HG03571 (cell line): ENCODE measurements around the gene FARS2.

Experiments
- ATAC-seq: cut with Tn5 transposase; IDR thresholded peaks from one replicate; pipeline ENCODE4 v1.9.1; 2021; ENCODE audit not compliant: unreplicated experiment

The FARS2 gene

DNA sequence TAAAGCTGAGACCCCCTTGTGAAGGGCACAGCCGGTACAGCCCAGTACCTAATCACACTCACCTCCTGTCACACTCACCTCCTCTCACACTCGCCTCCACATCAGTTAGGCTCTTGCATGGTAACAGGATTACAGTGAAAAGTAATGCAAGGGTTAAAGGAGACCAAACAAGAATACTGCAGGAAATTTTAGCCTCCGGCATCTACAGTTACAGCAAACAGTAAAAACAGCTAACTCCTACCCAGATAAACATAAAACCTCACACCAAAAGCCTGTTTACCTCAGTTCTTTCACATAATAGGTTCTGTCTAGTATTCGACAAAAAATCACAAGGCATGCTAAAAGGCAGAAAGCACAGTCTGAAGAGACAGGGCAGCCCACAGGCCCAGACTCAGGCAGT lies 55.6 kb downstream of the FARS2 start:
- ATAC-seq, result no peak

GRCh38 chr6:5318617-5319272 lies 57.4 kb downstream of the FARS2 start:
- no peak for ATAC-seq

GRCh38 chr6:5323979-5324378 lies 62.7 kb downstream of the FARS2 start:
- ATAC-seq, result no peak

DNA sequence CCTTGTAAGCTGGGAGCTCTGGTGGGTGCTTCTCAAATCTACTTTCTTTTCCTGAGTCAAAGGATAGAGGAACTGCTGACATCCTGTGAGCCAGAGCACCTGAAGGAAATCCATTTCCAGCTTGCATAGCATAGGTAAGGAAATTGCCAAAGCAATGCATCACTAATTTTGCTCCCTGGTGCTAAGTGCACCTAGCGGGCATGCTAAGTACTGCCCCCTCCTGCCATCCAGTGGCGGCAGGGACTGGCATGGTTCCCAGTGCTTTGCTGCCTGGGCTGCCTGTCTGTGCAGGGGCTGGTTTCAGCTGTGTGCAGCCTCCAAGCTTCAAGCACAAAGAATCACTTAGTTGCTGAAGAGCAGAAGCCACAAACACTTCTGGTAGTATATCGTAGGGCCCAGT lies 63.9 kb downstream of the FARS2 start:
- no peak for ATAC-seq

DNA sequence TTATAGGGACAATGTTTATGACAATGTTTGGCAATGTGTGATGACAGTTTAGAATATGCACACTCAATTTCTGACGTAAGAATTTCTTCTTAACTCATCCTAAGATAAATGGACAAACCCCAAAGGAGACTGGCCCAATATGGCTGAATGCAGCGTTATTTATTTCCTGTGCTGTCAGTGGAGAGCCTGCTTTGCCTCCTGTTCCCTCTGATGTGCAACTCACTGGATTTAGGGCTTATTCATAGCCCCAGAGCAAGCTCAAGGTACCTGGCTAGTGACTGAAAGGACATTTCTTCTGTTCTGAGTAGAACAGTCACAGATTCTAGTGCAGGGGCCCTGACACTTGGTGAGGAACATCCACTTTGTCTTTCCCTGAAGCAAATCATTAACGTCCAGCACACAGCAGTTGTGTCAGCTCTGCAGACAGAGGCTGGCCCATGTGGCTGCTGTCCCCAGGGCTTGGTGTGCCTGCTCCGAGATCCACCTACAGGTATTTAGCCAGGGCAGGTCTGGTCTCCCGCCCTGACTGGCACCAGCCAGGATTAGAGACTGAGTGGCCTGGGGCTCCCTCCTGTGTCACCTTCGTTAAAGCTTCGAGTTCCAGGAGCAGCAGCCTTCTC lies 64.8 kb downstream of the FARS2 start:
- ATAC-seq, result no peak

DNA sequence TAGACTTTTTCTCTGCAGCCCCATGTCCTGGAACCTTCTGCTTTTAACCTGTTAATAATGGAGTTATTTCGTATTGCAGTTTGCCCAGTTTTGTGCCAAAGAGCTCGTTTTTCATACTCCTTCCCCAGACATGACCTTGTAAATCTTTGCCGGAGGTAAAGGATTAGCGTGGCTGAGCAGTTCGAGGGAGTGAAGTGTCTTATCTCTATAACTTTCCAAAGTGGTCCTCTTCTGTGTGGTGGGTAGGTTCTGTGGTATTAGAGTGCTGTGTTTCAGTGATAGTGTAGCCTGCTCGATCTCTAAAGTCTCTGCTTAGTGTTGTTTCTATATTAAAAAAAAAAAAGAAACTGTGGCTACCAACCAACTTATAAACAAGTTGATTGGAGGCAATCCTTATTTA lies 67.5 kb downstream of the FARS2 start:
- no peak for ATAC-seq

GRCh38 chr6:5331845-5332442 lies 70.6 kb downstream of the FARS2 start:
- ATAC-seq, result no peak

- no peak for ATAC-seq
These were observed 72.3 kb downstream of the FARS2 start for GRCh38 chr6:5333658-5334057.

- ATAC-seq, result no peak
These were observed 73.0 kb downstream of the FARS2 start for GRCh38 chr6:5334341-5334740.

DNA sequence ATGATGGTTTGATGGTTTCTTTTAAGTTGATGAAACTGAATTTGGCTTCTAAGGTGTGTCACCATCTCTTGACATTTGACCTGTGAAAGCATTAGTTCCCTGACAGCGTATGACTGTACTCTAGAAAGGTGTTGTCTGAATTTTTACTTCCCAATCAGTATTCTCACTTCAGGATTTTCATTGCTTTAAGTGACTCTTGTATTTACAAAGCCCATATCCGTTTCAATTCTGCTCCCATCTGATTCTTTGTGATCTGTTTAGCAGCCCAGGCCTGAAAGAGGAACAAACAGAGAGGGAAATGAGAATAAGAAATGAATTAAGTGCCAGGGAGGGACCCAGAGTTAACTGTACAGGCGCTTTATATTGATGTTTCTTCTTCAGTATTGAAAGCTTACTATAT lies 73.7 kb downstream of the FARS2 start:
- peak; percentile 47 for ATAC-seq

- no peak for ATAC-seq
These were observed 76.3 kb downstream of the FARS2 start for GRCh38 chr6:5337573-5337972.

- ATAC-seq, result no peak
These were observed 77.1 kb downstream of the FARS2 start for GRCh38 chr6:5338177-5338960.

DNA sequence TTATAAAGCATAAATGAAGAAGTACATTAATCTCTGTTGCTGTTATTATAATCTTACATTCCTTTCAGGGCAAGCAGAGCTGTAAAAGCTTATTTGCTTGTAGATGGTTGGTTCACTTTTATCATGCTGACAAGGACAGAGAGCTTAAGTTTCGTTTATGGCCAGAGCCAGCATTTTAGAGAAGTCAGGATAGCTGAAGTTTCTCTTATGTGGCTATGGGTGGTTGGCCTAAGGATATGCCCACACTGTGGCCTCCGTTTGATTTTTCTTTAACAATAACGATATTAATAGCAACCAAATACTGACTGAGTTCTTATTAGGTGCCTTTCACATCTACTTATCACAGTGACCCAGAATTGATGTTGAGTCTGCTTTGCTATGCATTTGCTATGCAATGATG lies 78.5 kb downstream of the FARS2 start:
- no peak for ATAC-seq

DNA sequence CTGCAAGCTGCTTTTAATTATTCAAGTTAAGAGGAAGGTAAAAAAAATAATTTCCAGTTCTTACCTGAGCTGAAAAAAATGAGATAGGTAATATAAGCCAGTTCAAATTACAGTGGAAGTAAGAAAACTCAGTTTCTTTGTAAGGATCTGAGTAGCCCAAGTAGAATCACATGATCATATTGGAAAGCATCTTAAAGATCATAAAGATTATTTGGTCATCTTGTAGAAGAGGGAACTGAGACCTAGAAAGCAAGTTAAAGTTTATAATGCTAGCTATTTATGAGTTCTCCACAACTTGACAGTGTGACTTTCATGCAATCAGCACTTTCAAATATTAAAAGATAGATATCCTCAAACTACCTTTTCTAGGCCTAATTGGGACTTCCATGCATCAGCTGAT lies 80.5 kb downstream of the FARS2 start:
- ATAC-seq, result no peak

DNA sequence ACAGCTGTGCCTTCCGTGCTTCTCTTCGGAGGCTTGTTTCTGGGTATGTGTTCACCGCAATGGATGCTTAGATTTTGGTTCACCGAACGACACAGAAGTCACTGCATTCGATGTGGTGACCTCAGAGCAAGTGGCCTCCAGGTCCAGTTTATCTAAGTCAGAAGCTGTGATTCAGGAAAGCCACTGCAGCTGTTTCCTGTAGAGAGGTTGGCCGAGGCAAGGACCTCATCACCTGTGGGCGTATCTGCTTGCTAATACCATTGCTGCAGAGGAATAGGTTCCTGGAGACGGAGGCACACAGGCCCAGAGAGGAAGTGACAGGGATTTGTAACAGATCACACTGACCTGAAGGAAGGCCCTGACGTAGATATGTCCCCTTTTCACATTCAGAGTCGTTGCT lies 82.7 kb downstream of the FARS2 start:
- ATAC-seq, result no peak

DNA sequence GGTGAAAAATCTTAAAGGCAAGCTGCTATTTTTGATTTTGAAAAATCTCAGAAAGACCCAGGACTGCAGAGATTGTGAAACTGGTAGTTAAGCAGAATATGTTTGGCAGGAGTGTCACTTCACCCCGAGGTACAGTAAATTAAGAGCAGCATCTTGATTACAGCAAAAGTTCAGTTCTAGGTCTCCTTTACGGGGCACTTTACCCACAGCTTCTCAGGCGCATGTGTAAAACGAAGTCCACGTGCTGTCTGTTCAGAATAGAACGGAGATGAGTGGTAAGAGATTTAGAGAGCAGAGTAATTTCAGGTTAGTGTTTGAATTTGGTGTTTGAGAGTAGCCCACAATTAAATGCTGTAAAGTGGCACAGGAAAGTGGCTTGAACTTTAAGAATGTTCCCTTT lies 84.0 kb downstream of the FARS2 start:
- ATAC-seq, result no peak

- ATAC-seq, result no peak
These were observed 90.4 kb downstream of the FARS2 start for GRCh38 chr6:5351552-5352210.

DNA sequence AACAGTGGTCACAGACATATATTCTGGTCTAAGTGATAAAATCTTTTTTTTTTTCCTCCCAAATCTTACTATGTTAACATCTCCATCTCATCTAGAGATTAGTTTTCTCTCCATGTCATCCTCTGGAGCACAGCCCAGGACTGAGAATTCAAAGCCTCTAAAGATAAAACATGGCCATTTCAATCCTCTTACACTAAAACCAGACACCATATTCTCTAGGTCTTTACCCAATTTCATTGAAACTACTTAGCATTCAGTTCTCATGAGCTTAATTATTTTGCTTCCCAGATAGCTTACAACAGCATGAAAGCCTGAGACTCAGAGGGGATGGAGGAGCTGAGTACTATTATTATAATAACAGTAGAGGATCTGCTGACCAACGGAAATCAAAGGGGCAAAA lies 92.7 kb downstream of the FARS2 start:
- ATAC-seq, result no peak

DNA sequence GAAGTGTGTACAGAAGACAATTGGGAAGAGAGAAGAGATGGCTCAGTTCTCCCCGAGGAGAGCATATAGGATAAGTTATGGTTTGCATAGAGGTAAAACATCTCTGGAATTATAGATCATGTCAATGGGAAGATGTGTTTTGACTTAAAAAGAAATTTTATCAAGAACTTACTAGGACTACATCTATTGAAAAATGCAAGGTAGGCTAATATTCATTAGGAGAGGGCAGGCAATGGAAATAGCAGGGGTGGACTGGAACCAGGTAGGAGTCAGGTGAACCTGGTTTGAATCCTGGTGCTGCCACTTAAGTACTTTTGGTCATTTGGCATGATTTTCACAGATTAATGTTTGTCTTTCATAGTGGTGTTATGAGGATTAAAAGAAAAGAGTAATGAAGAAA lies 96.2 kb downstream of the FARS2 start:
- ATAC-seq, result no peak

- no peak for ATAC-seq
These were observed 98.1 kb downstream of the FARS2 start for GRCh38 chr6:5359417-5359816.

GRCh38 chr6:5361396-5361795 lies 100.1 kb downstream of the FARS2 start:
- no peak for ATAC-seq
